Liver (tissue), 9 donors: Measurements from ENCODE around the gene WARS2. TPM values are rescaled to one million over a fixed set of nuclear protein-coding genes. Genes with fewer than 3 reads are reported as not detected.

Experiments used
- DNase-seq: peaks from one replicate; pipeline ENCODE4 v3.0.0-alpha.2; 2017; ENCODE audit warnings: low spot score
- H3K27ac ChIP-seq, 2 donors: one replicate each; pipeline ENCODE4 v1.7.0; 2013; ENCODE audit warnings: inconsistent platforms in 2 of 2, low read length in 2 of 2, control low read depth in 1 of 2, low read depth in 1 of 2, mild to moderate bottlenecking in 1 of 2
- H3K27me3 ChIP-seq, 4 donors: one replicate each; pipeline versions ENCODE4 v1.6.1 to v1.7.0; 2013; ENCODE audit warnings: low read length in 3 of 4, inconsistent platforms in 1 of 4, mild to moderate bottlenecking in 1 of 4, moderate library complexity in 1 of 4; ENCODE audit not compliant: control insufficient read depth in 4 of 4, insufficient read depth in 4 of 4
- H3K36me3 ChIP-seq, 4 donors: one replicate each; pipeline versions ENCODE4 v1.6.1 to v1.7.0; 2013; ENCODE audit warnings: low read length in 3 of 4, mild to moderate bottlenecking in 3 of 4, low read depth in 1 of 4, moderate library complexity in 1 of 4; ENCODE audit not compliant: control insufficient read depth in 4 of 4, insufficient read depth in 3 of 4
- H3K4me1 ChIP-seq, 4 donors: one replicate each; pipeline versions ENCODE4 v1.6.1 to v1.7.0; 2013; ENCODE audit warnings: low read length in 3 of 4, mild to moderate bottlenecking in 3 of 4, moderate library complexity in 1 of 4; ENCODE audit not compliant: control insufficient read depth in 4 of 4, insufficient read depth in 4 of 4
- H3K4me3 ChIP-seq, 3 donors: one replicate each; pipeline versions ENCODE4 v1.6.1 to v1.7.0; 2013; ENCODE audit warnings: low read length in 3 of 3, control low read depth in 1 of 3, low read depth in 1 of 3, mild to moderate bottlenecking in 1 of 3
- H3K9ac ChIP-seq, 2 donors: one replicate each; pipeline ENCODE4 v1.7.0; 2013; ENCODE audit warnings: low read length in 2 of 2, mild to moderate bottlenecking in 2 of 2, moderate library complexity in 2 of 2, control low read depth in 1 of 2, low read depth in 1 of 2
- H3K9me3 ChIP-seq, 4 donors: one replicate each; pipeline versions ENCODE4 v1.6.1 to v1.7.0; 2013; ENCODE audit warnings: low read length in 3 of 4; ENCODE audit not compliant: control insufficient read depth in 4 of 4
- EGR1 ChIP-seq, 2 donors: IDR thresholded peaks; 2 replicates each; pipeline ENCODE4 v1.6.1; 2016 to 2018; ENCODE audit warnings: antibody characterized with exemption in 2 of 2, low read depth in 2 of 2
- FOXA1 ChIP-seq: IDR thresholded peaks from 2 replicates; pipeline ENCODE4 v1.6.1; 2016; ENCODE audit warnings: antibody characterized with exemption
- FOXA2 ChIP-seq: IDR thresholded peaks from 2 replicates; pipeline ENCODE4 v1.6.1; 2016; ENCODE audit warnings: antibody characterized with exemption
- HNF4A ChIP-seq, 2 donors: conservative IDR thresholded peaks; 2 replicates each; pipeline ENCODE4 v1.6.1; 2016; ENCODE audit warnings: antibody characterized with exemption in 2 of 2, mild to moderate bottlenecking in 2 of 2
- HNF4G ChIP-seq: IDR thresholded peaks from 2 replicates; pipeline ENCODE4 v1.6.1; 2016; ENCODE audit warnings: antibody characterized with exemption
- JUND ChIP-seq, 2 donors: IDR thresholded peaks; 2 replicates each; pipeline ENCODE4 v1.6.1; 2016; ENCODE audit warnings: antibody characterized with exemption in 2 of 2
- NR2F2 ChIP-seq: IDR thresholded peaks from 2 replicates; pipeline ENCODE4 v1.6.1; 2016; ENCODE audit warnings: antibody characterized with exemption
- RAD21 ChIP-seq, 2 donors: IDR thresholded peaks; 2 replicates each; pipeline ENCODE4 v1.6.1; 2016; ENCODE audit warnings: antibody characterized with exemption in 2 of 2, mild to moderate bottlenecking in 2 of 2
- REST ChIP-seq: IDR thresholded peaks from 2 replicates; pipeline ENCODE4 v1.6.1; 2016; ENCODE audit warnings: antibody characterized with exemption, mild to moderate bottlenecking
- RXRA ChIP-seq, 2 donors: IDR thresholded peaks; 2 replicates each; pipeline ENCODE4 v1.6.1; 2017 to 2018; ENCODE audit warnings: antibody characterized with exemption in 2 of 2, mild to moderate bottlenecking in 1 of 2
- SP1 ChIP-seq: IDR thresholded peaks from 2 replicates; pipeline ENCODE4 v1.6.1; 2018; ENCODE audit warnings: antibody characterized with exemption, mild to moderate bottlenecking
- TAF1 ChIP-seq: conservative IDR thresholded peaks from 2 replicates; pipeline ENCODE4 v1.6.1; 2016; ENCODE audit warnings: antibody characterized with exemption, mild to moderate bottlenecking
- YY1 ChIP-seq: IDR thresholded peaks from 2 replicates; pipeline ENCODE4 v1.6.1; 2016; ENCODE audit warnings: antibody characterized with exemption, mild to moderate bottlenecking
- ZBTB33 ChIP-seq: IDR thresholded peaks from 2 replicates; pipeline ENCODE4 v1.6.1; 2016; ENCODE audit warnings: antibody characterized with exemption
- WGBS: extraction: QIAGEN DNeasy Blood & Tissue Kit; methylation state at CpG from one replicate; pipeline ENCODE4 v1.1.7; 2013; 5-methylcytosine and 5-hydroxymethylcytosine counted together
- polyA plus RNA-seq, 2 donors: library from polyadenylated mRNA; stranded (reverse) in 1 of 2; unstranded in 1 of 2; fragments of 200-250 nt in 1 of 2; fragments of >200 nt in 1 of 2; fragmentation: Nextera tagmentation in 1 of 2; extraction: Ambion mirVana in 1 of 2; gene quantifications; one replicate each; pipeline versions ENCODE4 v1.2.1 to v1.2.3, GENCODE V29; 2013 to 2015
- total RNA-seq, 2 donors: library from RNA; depleted of rRNA; stranded (reverse); fragments of >200 nt; gene quantifications; one replicate each; pipeline ENCODE4 v1.2.3, GENCODE V29; 2014
- TF ChIP-seq, protein P1 (sequence below): fragments of 150-350 bp; IDR thresholded peaks from 2 replicates; pipeline ENCODE4 v1.5.1; 2017; ENCODE audit warnings: improper control_type of control experiment, low read depth, low read length; ENCODE audit not compliant: missing input control
- TF ChIP-seq, protein P2 (sequence below): IDR thresholded peaks from 2 replicates; pipeline ENCODE4 v1.6.1; 2016; ENCODE audit warnings: antibody characterized with exemption
- TF ChIP-seq, protein P3 (sequence below): IDR thresholded peaks from 2 replicates; pipeline ENCODE4 v1.6.1; 2016; ENCODE audit warnings: antibody characterized with exemption
- donor health status: healthy.
- donor health status: healthy.
- donor health status: healthy.
- donor health status: healthy.
- donor health status: healthy.

WARS2 gene
- total and polyA plus RNA-seq, 4 donors: 3.5 to 14.5 (median 7.0) TPM

DNA sequence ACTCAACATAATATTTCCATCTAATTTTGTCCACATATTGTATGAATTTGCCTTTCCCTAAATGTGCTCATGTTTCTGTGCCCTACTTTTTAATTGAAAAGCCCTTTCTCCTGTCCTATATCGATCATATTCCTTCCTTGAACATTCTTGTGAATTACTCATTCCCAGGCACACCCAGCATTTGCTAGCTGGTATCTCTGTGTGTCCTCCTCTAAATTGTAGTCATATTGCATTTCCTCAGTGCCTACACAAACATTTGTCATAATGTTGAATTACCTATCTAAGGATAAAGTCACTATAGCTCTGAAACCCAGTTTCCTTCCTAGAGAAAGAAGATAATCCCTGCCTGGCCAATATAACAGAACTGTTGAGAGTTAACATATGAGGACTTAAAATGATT is 112.7 kb downstream of the WARS2 start:
- TF ChIP-seq HNF4A (conservative IDR thresholded peaks at IDR 0.05) (no peak), RXRA (IDR thresholded peaks at IDR 0.05) (no peak), HNF4G (no peak), REST (no peak), ZBTB33 (no peak), TAF1 (no peak), RAD21 (IDR thresholded peaks at IDR 0.05) (no peak), JUND (IDR thresholded peaks at IDR 0.05) (no peak), NR2F2 (no peak), SP1 (no peak)
- TF ChIP-seq, protein P1, sequence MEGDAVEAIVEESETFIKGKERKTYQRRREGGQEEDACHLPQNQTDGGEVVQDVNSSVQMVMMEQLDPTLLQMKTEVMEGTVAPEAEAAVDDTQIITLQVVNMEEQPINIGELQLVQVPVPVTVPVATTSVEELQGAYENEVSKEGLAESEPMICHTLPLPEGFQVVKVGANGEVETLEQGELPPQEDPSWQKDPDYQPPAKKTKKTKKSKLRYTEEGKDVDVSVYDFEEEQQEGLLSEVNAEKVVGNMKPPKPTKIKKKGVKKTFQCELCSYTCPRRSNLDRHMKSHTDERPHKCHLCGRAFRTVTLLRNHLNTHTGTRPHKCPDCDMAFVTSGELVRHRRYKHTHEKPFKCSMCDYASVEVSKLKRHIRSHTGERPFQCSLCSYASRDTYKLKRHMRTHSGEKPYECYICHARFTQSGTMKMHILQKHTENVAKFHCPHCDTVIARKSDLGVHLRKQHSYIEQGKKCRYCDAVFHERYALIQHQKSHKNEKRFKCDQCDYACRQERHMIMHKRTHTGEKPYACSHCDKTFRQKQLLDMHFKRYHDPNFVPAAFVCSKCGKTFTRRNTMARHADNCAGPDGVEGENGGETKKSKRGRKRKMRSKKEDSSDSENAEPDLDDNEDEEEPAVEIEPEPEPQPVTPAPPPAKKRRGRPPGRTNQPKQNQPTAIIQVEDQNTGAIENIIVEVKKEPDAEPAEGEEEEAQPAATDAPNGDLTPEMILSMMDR: no peak
- TF ChIP-seq, protein P2, sequence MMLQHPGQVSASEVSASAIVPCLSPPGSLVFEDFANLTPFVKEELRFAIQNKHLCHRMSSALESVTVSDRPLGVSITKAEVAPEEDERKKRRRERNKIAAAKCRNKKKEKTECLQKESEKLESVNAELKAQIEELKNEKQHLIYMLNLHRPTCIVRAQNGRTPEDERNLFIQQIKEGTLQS: no peak
- Histone ChIP-seq H3K36me3 (peaks cover 0 to 7% (median 3%) of the 10 kb centered on the region in 4 donors), H3K27me3 (no peaks in the 10 kb centered on the region), H3K9me3 (no peaks in the 10 kb centered on the region), H3K4me3 (no peak overlapping the region), H3K27ac (no peak overlapping the region), H3K4me1 (no peaks in the 10 kb centered on the region), H3K9ac (no peak overlapping the region)
- 95% methylated on average over 1 of the region's 1 CpG for WGBS
- no peak for DNase-seq

- peaks cover 0 to 3% (median 0%) of the 10 kb centered on the region in 4 donors for H3K36me3 ChIP-seq
- H3K27ac ChIP-seq: no peak overlapping the region
- no peak overlapping the region for H3K4me3 ChIP-seq
- DNase-seq: no peak
- H3K27me3 ChIP-seq: no peaks in the 10 kb centered on the region
- no peaks in the 10 kb centered on the region for H3K4me1 ChIP-seq
- no peaks in the 10 kb centered on the region for H3K9me3 ChIP-seq
- 87% methylated on average over 5 of the region's 5 CpGs for WGBS
- no peak overlapping the region for H3K9ac ChIP-seq
- no peak for TF ChIP-seq JUND (IDR thresholded peaks at IDR 0.05)
- no peak for TF ChIP-seq HNF4A (conservative IDR thresholded peaks at IDR 0.05)
- no peak for TF ChIP-seq YY1
- TF ChIP-seq TAF1: no peak
- TF ChIP-seq, protein P3, sequence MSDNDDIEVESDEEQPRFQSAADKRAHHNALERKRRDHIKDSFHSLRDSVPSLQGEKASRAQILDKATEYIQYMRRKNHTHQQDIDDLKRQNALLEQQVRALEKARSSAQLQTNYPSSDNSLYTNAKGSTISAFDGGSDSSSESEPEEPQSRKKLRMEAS: no peak
- no peak for TF ChIP-seq FOXA1
- no peak for TF ChIP-seq EGR1 (IDR thresholded peaks at IDR 0.05; ENCODE audit: low read depth in 2 of 2)
- no peak for TF ChIP-seq REST
- TF ChIP-seq ZBTB33: no peak
- no peak for TF ChIP-seq FOXA2
- TF ChIP-seq RXRA (IDR thresholded peaks at IDR 0.05): no peak
- TF ChIP-seq, protein P2: no peak
- TF ChIP-seq RAD21 (IDR thresholded peaks at IDR 0.05): no peak
- no peak for TF ChIP-seq NR2F2
- TF ChIP-seq SP1: no peak
- TF ChIP-seq HNF4G: no peak
Measured at GRCh38 chr1:119026956-119027355, 113.5 kb downstream of the WARS2 start.
